Uterus (tissue), 4 donors: ENCODE results near the gene BTBD2. TPM values are rescaled to one million over a fixed set of nuclear protein-coding genes. Genes with fewer than 3 reads are reported as not detected.
"Not testable (repeated sequence)": the region's sequence is repeated elsewhere in the genome, so short reads cannot be mapped to it uniquely, and the experiment has no call there.

Experiments
- DNase-seq, 2 donors: peaks; one replicate each; pipeline ENCODE4 v3.0.0-alpha.2; 2019 to 2020
- H3K27ac ChIP-seq, 2 donors: fragments of 200-600 bp; sonication (generic); 1 replicate in 1 of 2; 2 replicates in 1 of 2; pipeline ENCODE4 v1.5.1; 2016 to 2018
- H3K27me3 ChIP-seq, 2 donors: fragments of 200-600 bp; sonication (generic); one replicate each; pipeline ENCODE4 v1.5.1; 2018 to 2019; ENCODE audit warnings: control low read depth in 1 of 2
- H3K36me3 ChIP-seq, 2 donors: fragments of 200-600 bp; sonication (generic); one replicate each; pipeline ENCODE4 v1.5.1; 2019; ENCODE audit warnings: control low read depth in 1 of 2
- H3K4me1 ChIP-seq, 2 donors: fragments of 200-600 bp; sonication (generic); one replicate each; pipeline ENCODE4 v1.5.1; 2018 to 2019; ENCODE audit warnings: control low read depth in 1 of 2
- H3K4me3 ChIP-seq, 2 donors: fragments of 200-600 bp; sonication (generic); 1 replicate in 1 of 2; 2 replicates in 1 of 2; pipeline ENCODE4 v1.5.1; 2018 to 2019; ENCODE audit warnings: mild to moderate bottlenecking in 1 of 2
- H3K9me3 ChIP-seq, 2 donors: fragments of 200-600 bp; sonication (generic); one replicate each; pipeline ENCODE4 v1.5.1; 2019; ENCODE audit warnings: control low read depth in 1 of 2
- CTCF ChIP-seq, 4 experiments: fragments of 200-600 bp in 2 of 4; fragments of 450-650 bp in 2 of 4; sonication (generic) in 2 of 4; IDR thresholded peaks; one replicate each; pipeline ENCODE4 v1.5.1; 2016 to 2019; ENCODE audit warnings: antibody characterized with exemption in 4 of 4, mild to moderate bottlenecking in 2 of 4, moderate library complexity in 1 of 4
- POLR2A ChIP-seq, 2 donors: fragments of 450-650 bp; IDR thresholded peaks; one replicate each; pipeline ENCODE4 v1.6.1; 2016; ENCODE audit warnings: antibody characterized with exemption in 2 of 2, mild to moderate bottlenecking in 1 of 2, moderate library complexity in 1 of 2
- intact Hi-C: fragments of 100-400 bp; cut with DNase I; formaldehyde crosslinking; loops from one replicate; pipeline ENCODE4 v1.15.1; 2023; ENCODE audit warnings: low total_unique reads
- total RNA-seq, 4 donors: library from RNA; depleted of rRNA in 3 of 4; stranded (reverse); fragments of >200 nt in 3 of 4; gene quantifications; one replicate each; pipeline versions ENCODE4 v1.1.0 to v1.2.4, GENCODE V29; 2014 to 2023
- donor health status: DM: yes; HTN: yes; CAD: no.

BTBD2 gene
- total RNA-seq, 4 donors from 2014 or later, result 48.2 to 105 (median 61.8) TPM

GRCh38 chr19:1991018-1991913, 24.2 kb downstream of the BTBD2 start:
- no peaks in the 10 kb centered on the region for H3K27me3 ChIP-seq
- TF ChIP-seq POLR2A (IDR thresholded peaks at IDR 0.05) (no peak), CTCF (IDR thresholded peaks at IDR 0.05) (no peak)
- H3K9me3 ChIP-seq, result no peaks in the 10 kb centered on the region
- H3K36me3 ChIP-seq, result no peaks in the 10 kb centered on the region
- intact Hi-C loops, result no loop called here
- no peak for DNase-seq
- H3K27ac ChIP-seq, result no peak overlapping the region
- no peak overlapping the region for H3K4me3 ChIP-seq
- no peaks in the 10 kb centered on the region for H3K4me1 ChIP-seq

- H3K27me3 ChIP-seq, result no peaks in the 10 kb centered on the region
- no peaks in the 10 kb centered on the region for H3K36me3 ChIP-seq
- no peak overlapping the region for H3K4me3 ChIP-seq
- H3K4me1 ChIP-seq, result no peaks in the 10 kb centered on the region
- no peak overlapping the region for H3K27ac ChIP-seq
- intact Hi-C loops, result no loop called here
- DNase-seq, result no peak
- TF ChIP-seq CTCF (IDR thresholded peaks at IDR 0.05) (no peak), POLR2A (IDR thresholded peaks at IDR 0.05) (no peak)
- H3K9me3 ChIP-seq, result no peaks in the 10 kb centered on the region
Measured at GRCh38 chr19:1990230-1991017, 25.1 kb downstream of the BTBD2 start.

- DNase-seq, result no peak
- intact Hi-C loops, result no loop called here
- Histone ChIP-seq H3K27ac (no peak overlapping the region), H3K27me3 (no peaks in the 10 kb centered on the region), H3K4me1 (no peaks in the 10 kb centered on the region), H3K9me3 (no peaks in the 10 kb centered on the region), H3K4me3 (no peak overlapping the region), H3K36me3 (no peaks in the 10 kb centered on the region)
- no peak for TF ChIP-seq POLR2A (IDR thresholded peaks at IDR 0.05)
- TF ChIP-seq CTCF (IDR thresholded peaks at IDR 0.05), result no peak
Measured at GRCh38 chr19:1989513-1990229, 25.8 kb downstream of the BTBD2 start.

GRCh38 chr19:1988464-1988863, 27.1 kb downstream of the BTBD2 start:
- H3K27ac ChIP-seq, H3K4me1 ChIP-seq, H3K4me3 ChIP-seq, intact Hi-C loops, H3K36me3 ChIP-seq, DNase-seq, H3K9me3 ChIP-seq, H3K27me3 ChIP-seq: not testable (repeated sequence)

- H3K4me1 ChIP-seq, result no peaks in the 10 kb centered on the region
- no peak overlapping the region for H3K4me3 ChIP-seq
- no peaks in the 10 kb centered on the region for H3K36me3 ChIP-seq
- H3K9me3 ChIP-seq, result no peaks in the 10 kb centered on the region
- no peak for TF ChIP-seq POLR2A (IDR thresholded peaks at IDR 0.05)
- no peak for TF ChIP-seq CTCF (IDR thresholded peaks at IDR 0.05)
- H3K27me3 ChIP-seq, result no peaks in the 10 kb centered on the region
- intact Hi-C loops, result no loop called here
- no peak for DNase-seq
- H3K27ac ChIP-seq, result no peak overlapping the region
Measured at GRCh38 chr19:1987197-1988187, 28.0 kb downstream of the BTBD2 start.
